ENCODE data around the gene MPV17L2. TPM values are rescaled to one million over a fixed set of nuclear protein-coding genes. Genes with fewer than 3 reads are reported as not detected.

The MPV17L2 gene
- total RNA-seq, 1 donor from 2014 or later, result 12.5 TPM

- Histone ChIP-seq H3K4me1 (peaks cover 29% of the 10 kb centered on the region), H3K27ac (replicated peaks) (no peak overlapping the region), H3K27me3 (ENCODE audit: low read depth) (no peaks in the 10 kb centered on the region), H3K9me3 (replicated peaks) (no peaks in the 10 kb centered on the region), H3K4me3 (no peak overlapping the region), H3K36me3 (peaks cover 47% of the 10 kb centered on the region)
- intact Hi-C loops (cut with micrococcal nuclease), result no loop called here
- no peak for TF ChIP-seq CTCF (IDR thresholded peaks at IDR 0.05; ENCODE audit: borderline replicate concordance)
- no peak for DNase-seq
Measured at GRCh38 chr19:18196511-18196845, 3.5 kb downstream of the MPV17L2 start.

- Histone ChIP-seq H3K4me1 (peaks cover 22% of the 10 kb centered on the region), H3K9me3 (replicated peaks) (no peaks in the 10 kb centered on the region), H3K27me3 (ENCODE audit: low read depth) (no peaks in the 10 kb centered on the region), H3K36me3 (peaks cover 51% of the 10 kb centered on the region), H3K27ac (replicated peaks) (no peak overlapping the region), H3K4me3 (no peak overlapping the region)
- intact Hi-C loops (cut with micrococcal nuclease), result no loop called here
- TF ChIP-seq CTCF (IDR thresholded peaks at IDR 0.05; ENCODE audit: borderline replicate concordance), result no peak
- no peak for DNase-seq
Measured at GRCh38 chr19:18197306-18197705, 4.3 kb downstream of the MPV17L2 start.

- peaks cover 26% of the 10 kb centered on the region for H3K4me1 ChIP-seq
- no peaks in the 10 kb centered on the region for H3K9me3 ChIP-seq (replicated peaks)
- no peak for DNase-seq
- no peak overlapping the region for H3K27ac ChIP-seq (replicated peaks)
- TF ChIP-seq CTCF (IDR thresholded peaks at IDR 0.05; ENCODE audit: borderline replicate concordance), result no peak
- intact Hi-C loops (cut with micrococcal nuclease), result no loop called here
- H3K36me3 ChIP-seq, result peaks cover 51% of the 10 kb centered on the region
- H3K4me3 ChIP-seq, result no peak overlapping the region
- H3K27me3 ChIP-seq (ENCODE audit: low read depth), result no peaks in the 10 kb centered on the region
Measured at GRCh38 chr19:18197941-18198340, 4.9 kb downstream of the MPV17L2 start.

GRCh38 chr19:18198374-18198773 is 5.4 kb downstream of the MPV17L2 start:
- TF ChIP-seq CTCF (IDR thresholded peaks at IDR 0.05; ENCODE audit: borderline replicate concordance), result no peak
- Histone ChIP-seq H3K4me1 (peaks cover 28% of the 10 kb centered on the region), H3K27ac (replicated peaks) (no peak overlapping the region), H3K36me3 (peaks cover 51% of the 10 kb centered on the region), H3K27me3 (ENCODE audit: low read depth) (no peaks in the 10 kb centered on the region), H3K9me3 (replicated peaks) (no peaks in the 10 kb centered on the region), H3K4me3 (no peak overlapping the region)
- DNase-seq, result no peak
- intact Hi-C loops (cut with micrococcal nuclease), result no loop called here

- no peak for TF ChIP-seq CTCF (IDR thresholded peaks at IDR 0.05; ENCODE audit: borderline replicate concordance)
- intact Hi-C loops (cut with micrococcal nuclease), result no loop called here
- Histone ChIP-seq H3K4me1 (peaks cover 32% of the 10 kb centered on the region), H3K27ac (replicated peaks) (peak overlapping the region; percentile 85), H3K36me3 (peaks cover 33% of the 10 kb centered on the region), H3K9me3 (replicated peaks) (no peaks in the 10 kb centered on the region), H3K27me3 (ENCODE audit: low read depth) (no peaks in the 10 kb centered on the region), H3K4me3 (peak overlapping the region; percentile 82)
- no peak for DNase-seq
Measured at GRCh38 chr19:18202397-18202777, 9.4 kb downstream of the MPV17L2 start.

Measured in left ventricle myocardium inferior (tissue), 1 donor.